ENCODE data around the gene CAPZA1. TPM values are rescaled to one million over a fixed set of nuclear protein-coding genes. Genes with fewer than 3 reads are reported as not detected.

The CAPZA1 gene
- total and polyA plus RNA-seq, 2 of the 8 experiments (the other 6 are each of a cell fraction or from before 2014, with no cell fraction given): 48.9 to 107 TPM

DNA sequence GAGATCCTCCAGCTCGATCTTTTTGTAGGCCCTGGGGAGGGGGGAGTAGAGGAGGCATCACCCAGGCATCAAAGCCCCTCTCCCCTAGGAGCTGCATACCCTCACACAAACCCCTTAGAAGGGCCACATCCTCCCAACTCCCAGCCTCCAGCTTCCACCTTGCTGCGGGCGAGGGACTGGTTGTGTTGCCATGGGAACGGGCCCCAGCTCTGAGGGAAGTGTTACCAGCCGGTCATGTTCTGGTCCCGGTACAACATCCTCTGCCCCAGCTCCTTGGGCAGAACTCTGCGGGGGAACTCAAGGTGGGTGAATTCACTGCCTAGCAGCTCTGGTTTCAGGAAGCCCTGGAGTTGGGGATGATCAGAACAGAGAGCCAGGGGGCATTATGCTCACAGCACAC is 91.4 kb downstream of the CAPZA1 start:
- Histone ChIP-seq H3K27ac (ENCODE audit: low read depth, low read length) (no peak overlapping the region), H3K79me2 (ENCODE audit: control insufficient read depth in 1 of 2, insufficient read depth in 2 of 2, low read length in 2 of 2) (no peaks in the 10 kb centered on the region), H4K8ac (ENCODE audit: extremely low read depth, insufficient read depth, low read length) (no peak overlapping the region), H2BK120ac (replicated peaks; ENCODE audit: low read depth, low read length) (no peak overlapping the region), H2BK15ac (ENCODE audit: low read length) (no peak overlapping the region), H3K4me1 (replicated peaks in 1 of 4; ENCODE audit: control insufficient read depth in 3 of 4, insufficient read depth in 4 of 4, low read length in 3 of 4) (peaks cover under 1 to 29% (median 16%) of the 10 kb centered on the region in 4 experiments), H2AFZ (ENCODE audit: low read length) (no peak overlapping the region), H3K4ac (replicated peaks; ENCODE audit: insufficient read length, low read depth, low read length) (no peak overlapping the region), H4K20me1 (replicated peaks in 1 of 2; ENCODE audit: control insufficient read depth in 1 of 2, insufficient read depth in 2 of 2, low read length in 2 of 2) (peaks cover 0 to 8% of the 10 kb centered on the region in 2 experiments), H2BK12ac (ENCODE audit: low read depth, low read length) (no peak overlapping the region), H2AK5ac (ENCODE audit: low read depth, low read length) (no peak overlapping the region), H3K36me3 (ENCODE audit: control insufficient read depth in 2 of 4, insufficient read depth in 4 of 4, low read length in 3 of 4) (peaks cover 0 to 5% (median 3%) of the 10 kb centered on the region in 4 experiments; a peak in 4 of 8 replicates), H3K79me1 (ENCODE audit: low read depth, low read length) (no peaks in the 10 kb centered on the region), H4K5ac (ENCODE audit: insufficient read length, low read depth, low read length) (no peak overlapping the region), H3K14ac (ENCODE audit: insufficient read length) (no peak overlapping the region), H4K91ac (replicated peaks; ENCODE audit: insufficient read length, low read length) (no peak overlapping the region), H3K23me2 (ENCODE audit: low read depth, low read length) (peaks cover 19% of the 10 kb centered on the region), H3K4me3 (ENCODE audit: extremely low read depth in 1 of 4, insufficient read depth in 2 of 4, low read depth in 3 of 4, low read length in 4 of 4) (no peak overlapping the region), H2BK20ac (ENCODE audit: low read length) (no peak overlapping the region), H3K4me2 (ENCODE audit: insufficient read depth in 1 of 2, low read depth in 2 of 2, low read length in 2 of 2) (no peak overlapping the region), H3K18ac (ENCODE audit: extremely low read depth, low read length) (no peak overlapping the region), H3K56ac (replicated peaks; ENCODE audit: insufficient read length, low read depth, low read length) (no peak overlapping the region), H3K9ac (replicated peaks in 1 of 4; ENCODE audit: extremely low read depth in 1 of 4, low read depth in 3 of 4, low read length in 3 of 4) (no peak overlapping the region), H3K9me3 (ENCODE audit: insufficient read depth in 2 of 2, low read depth in 1 of 2, low read length in 1 of 2) (no peaks in the 10 kb centered on the region), H3K27me3 (replicated peaks in 1 of 4; ENCODE audit: control insufficient read depth in 3 of 4, extremely low read depth in 1 of 4, insufficient read depth in 3 of 4, low read length in 3 of 4) (peaks cover 0 to 17% (median 7%) of the 10 kb centered on the region in 4 experiments; a peak in 4 of 7 replicates), H3K23ac (ENCODE audit: insufficient read length) (no peak overlapping the region), H2BK5ac (ENCODE audit: low read depth, low read length) (no peak overlapping the region)
- DNase-seq (ENCODE audit: low read depth in 1 of 2, low spot score in 2 of 2) (no peak), FAIRE-seq (no peak)
- WGBS, 2 experiments (ENCODE audit: extremely low coverage in 1 of 2, insufficient coverage in 1 of 2, insufficient read length in 1 of 2, insufficient replicate concordance in 2 of 2, low coverage in 1 of 2, low lambda C conversion rate in 2 of 2, missing lambda C conversion rate in 1 of 2): 82% methylated on average over 6 of the region's 7 CpGs; no CpG with 5 or more reads in 1 of the 2 experiments
- POLR2A ChIA-PET (ENCODE audit: partially characterized antibody): interaction anchor here (0.7 to 1.8 kb wide), 4 partner anchors 9 to 92 kb away, joined by 3 to 7 read pairs (median 5); partner anchors contain the start of genes CAPZA1 and ST7L
- CTCF ChIA-PET (ENCODE audit: partially characterized antibody): interaction anchor here (0.6 to 14.2 kb wide), 3 partner anchors 32 to 97 kb away, joined by 3 to 547 read pairs (median 3); no protein-coding TSS in a partner anchor
- TF ChIP-seq BACH1 (IDR thresholded peaks at IDR 0.05; ENCODE audit: low read length): no peak
